GM18508 (cell line): ENCODE measurements around the gene PPARA.
"Not testable (repeated sequence)": the region's sequence is repeated elsewhere in the genome, so short reads cannot be mapped to it uniquely, and the experiment has no call there.

Experiments
- ATAC-seq: cut with Tn5 transposase; IDR thresholded peaks from one replicate; pipeline ENCODE4 v1.9.1; 2021; ENCODE audit warnings: moderate number of reproducible peaks; ENCODE audit not compliant: insufficient read depth, unreplicated experiment

Gene PPARA

DNA sequence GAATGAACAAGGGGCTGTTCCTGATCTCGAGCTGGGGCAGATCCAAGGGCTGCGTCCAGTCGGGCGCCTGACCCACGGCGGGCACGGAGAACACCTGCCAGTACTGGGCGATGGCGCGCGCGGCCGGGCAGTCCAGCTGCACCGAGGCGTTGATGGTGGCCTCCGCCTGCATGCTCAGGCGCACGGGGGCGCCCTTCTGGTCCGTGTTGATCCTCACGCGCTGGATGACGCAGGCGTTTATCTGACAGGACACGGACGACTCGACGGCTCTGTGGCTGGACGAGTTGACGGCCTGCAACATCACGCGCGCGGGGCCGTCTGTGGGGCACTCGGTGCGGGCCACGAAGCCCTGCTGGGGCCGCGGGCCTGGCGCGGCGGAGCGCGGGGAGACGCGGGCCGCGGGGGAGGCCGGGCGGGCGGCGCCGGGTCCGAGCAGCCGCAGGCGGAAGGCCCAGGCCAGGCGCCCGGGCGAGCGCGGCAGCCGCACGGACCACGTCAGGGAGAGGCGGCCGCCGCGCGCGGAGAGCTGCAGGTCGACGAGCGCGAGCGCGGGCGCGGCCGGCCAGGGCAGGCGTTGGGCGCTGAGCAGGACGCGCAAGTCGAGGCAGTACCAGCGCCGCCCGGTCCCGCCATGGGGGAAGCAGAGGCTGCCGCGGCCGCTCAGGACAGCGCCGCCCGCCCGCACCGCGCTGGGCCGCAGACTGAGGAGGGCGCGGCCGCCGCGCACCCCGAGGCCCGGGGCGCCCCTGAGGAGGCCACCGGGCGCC lies 112.3 kb downstream of the PPARA start:
- no peak for ATAC-seq

DNA sequence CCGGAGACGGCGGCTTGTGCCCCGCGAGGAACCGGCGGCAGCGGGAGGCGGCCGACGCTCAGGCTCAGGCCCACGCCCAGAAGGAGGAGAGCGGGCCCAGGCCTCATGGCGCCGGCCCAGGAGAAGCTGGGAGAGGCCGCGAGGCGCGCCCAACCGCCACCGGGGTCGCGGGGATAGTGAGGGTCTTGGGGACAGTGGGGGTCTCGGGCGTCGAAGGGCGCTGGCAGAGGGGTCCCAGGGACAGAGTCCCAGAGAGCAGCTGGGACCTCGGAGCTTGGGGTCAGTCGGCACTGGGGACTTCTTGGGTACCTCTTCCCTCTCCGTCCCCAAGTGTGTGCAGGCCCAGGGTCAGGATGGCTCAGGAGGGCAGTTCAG lies 112.9 kb downstream of the PPARA start, which contains the start of gene PKDREJ:
Gene PKDREJ (minus strand): TSS at position 128 of the 375 bp plus-strand sequence. CDS start 21 bp downstream, at position 107.
- ATAC-seq: no peak

DNA sequence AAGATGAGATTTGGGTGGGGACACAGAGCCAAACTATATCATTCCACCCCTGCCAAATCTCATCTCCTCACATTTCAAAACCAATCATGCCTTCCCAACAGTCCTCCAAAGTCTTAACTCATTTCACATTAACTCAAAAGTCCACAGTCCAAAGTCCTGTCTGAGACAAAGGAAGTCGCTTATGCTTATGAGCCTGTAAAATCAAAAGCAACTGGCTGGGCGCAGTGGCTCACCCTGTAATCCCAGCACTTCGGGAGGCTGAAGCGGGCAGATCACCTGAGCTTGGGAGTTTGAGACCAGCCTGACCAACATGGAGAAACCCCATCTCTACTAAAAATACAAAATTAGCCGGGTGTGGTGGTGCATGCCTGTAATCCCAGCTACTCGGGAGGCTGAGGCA lies 114.2 kb downstream of the PPARA start:
- ATAC-seq: not testable (repeated sequence)

DNA sequence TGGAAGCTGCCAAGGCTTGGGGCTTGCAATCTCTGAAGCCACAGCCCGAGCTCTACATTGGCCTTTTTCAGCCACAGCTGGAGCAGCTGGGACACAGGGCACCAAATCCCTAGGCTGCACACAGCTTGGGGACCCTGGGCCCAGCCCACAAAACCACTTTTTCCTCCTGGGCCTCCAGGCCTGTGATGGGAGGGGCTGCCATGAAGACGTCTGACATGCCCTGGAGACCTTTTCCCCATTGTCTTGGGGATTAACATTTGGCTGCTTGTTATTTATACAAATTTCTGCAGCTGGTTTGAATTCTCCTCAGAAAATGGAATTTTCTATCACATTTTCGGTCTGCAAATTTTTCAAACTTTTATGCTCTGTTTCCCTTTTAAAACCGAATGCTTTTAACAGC lies 115.3 kb downstream of the PPARA start:
- ATAC-seq: not testable (repeated sequence)

DNA sequence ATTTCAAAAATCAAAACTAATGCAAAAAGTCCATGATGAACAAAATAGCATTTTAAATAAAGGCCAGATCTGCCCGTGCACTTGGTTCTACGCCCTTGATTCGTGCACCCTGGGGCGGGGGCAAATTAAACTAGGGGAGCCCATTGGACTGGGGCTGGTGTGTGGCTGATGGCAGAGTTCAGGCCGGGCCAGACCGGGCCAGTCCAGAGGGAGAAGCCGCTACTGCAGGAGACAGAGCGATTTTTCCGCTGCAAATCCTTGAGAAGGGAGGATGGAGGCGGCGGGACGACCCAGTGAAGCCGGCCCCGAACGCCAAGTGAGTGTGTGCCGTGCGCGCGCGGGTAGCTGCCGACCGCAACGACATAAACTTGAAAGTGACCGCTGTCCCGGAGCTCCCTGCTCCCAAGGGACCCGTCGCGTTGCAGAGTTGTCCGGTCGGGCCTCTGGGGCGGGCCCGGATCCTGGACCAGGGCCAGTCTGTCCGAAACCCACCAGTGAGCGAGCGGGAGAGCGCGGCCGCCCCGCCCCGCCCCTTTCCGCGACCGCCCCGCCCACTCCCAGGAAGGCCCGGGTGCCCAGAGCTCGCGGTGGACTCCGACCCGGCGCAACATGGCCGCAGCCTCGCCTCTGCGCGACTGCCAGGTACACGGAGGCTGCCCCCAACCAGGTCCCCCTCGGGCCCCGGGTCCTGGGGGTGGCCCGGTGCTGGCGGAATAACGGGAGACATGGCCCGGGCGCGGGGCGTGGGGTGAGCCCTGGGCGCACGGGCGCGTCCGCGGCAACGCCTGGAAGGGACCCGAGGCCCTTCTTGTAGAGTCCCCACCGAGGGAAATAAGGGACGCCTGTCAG lies 117.3 kb downstream of the PPARA start, which contains the start of gene TTC38:
Gene TTC38 (plus strand): TSS at position 578 of the 849 bp plus-strand sequence. CDS start 32 bp downstream, at position 610.
- ATAC-seq: no peak

DNA sequence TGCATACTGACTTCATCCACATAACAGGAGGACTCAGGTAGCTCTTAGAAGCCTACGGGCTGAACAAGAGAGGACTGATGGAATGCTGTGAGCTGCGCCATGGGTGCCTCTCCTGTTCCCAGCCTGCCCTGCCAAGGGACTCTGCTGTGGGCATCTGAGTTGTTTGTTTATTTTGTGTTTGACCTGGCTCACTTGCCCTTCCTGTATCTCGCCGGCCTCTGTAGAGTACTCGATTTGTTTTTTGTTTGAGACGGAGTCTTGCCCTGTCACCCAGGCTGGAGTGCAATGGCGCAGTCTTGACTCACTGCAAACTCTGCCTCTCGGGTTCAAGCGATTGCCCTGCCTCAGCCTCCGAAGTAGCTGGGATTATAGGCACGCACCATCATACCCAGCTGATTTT lies 119.2 kb downstream of the PPARA start:
- ATAC-seq: no peak

DNA sequence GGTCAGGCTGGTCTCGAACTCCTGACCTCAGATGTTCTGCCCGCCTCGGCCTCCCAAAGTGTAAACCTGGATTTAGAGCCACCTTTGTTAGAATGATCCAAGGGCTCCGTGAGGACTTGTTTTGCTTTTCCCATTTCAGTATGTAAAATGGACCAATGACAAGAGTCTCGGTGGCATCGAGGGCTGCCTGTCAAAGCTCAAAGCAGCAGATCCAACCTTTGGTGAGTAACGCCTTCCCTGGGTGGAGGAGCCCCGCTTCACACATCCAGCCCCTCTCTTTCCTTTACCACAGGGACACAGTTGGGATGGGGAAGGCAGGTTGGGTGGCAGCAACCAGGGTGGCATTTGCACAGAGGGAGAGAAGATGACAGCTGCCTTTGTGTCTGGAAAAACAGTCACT lies 121.9 kb downstream of the PPARA start:
- ATAC-seq: no peak

DNA sequence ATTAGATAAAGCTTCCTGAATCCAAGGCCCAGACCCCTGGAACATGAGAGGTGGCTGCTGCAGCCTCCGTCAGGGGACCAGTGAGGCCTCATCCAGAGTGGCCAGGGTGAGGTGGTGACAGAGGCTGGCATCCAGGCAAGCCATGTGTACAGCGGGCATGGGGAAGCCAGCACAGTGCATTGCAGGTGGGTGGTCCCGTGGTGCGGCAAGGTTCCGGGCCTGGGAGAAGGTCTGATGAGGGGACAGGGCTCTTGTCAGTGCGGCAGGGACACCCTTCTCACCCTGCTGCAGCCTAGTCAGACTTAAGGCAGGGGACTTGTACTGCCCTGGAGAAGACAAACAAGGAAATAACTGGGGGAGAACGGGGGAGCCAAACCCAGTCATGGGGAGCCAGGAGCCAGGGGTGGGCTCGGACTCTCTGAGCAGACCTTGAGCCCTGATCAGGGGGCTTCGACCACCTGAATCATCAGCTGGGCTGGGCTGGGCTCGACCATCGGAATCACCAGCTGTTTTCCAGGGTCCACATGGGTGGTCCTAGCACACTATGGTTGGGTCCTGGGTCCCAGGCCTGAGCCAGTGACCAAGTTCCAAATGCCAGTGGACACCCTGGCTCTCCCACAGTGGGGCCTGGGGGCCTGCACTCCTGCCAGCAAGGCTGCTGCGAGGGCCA lies 122.6 kb downstream of the PPARA start:
- ATAC-seq: no peak

DNA sequence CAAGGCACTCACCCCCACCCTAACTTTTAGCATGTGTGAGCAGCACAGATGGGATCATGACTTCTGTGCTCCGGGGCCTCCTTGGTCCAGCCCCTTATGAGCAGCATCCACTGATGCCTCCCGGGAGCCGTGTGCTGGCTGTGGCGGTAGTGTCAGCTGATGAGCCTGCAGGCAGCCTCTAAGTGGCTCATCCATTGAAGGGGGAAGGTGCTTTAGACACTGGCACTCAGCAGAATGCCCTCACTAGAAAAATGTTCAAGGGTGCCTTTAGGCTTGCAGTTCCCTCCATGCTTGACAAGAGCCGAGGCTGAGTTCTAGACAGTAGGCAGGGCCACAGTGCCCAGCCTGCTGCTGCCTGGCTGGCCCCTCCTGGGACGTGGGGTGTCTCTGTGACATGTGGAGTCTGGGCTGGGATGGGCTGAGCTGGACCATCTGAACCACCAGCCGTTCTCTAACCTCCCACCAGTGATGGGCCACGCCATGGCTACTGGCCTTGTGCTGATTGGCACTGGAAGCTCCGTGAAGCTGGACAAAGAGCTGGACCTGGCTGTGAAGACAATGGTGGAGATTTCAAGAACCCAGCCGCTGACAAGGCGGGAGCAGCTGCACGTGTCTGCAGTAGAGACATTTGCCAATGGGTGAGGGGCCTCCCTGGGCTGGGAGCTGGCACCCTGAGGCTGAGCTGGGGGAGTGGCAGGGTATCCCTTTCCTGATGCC lies 123.3 kb downstream of the PPARA start:
- ATAC-seq: no peak

DNA sequence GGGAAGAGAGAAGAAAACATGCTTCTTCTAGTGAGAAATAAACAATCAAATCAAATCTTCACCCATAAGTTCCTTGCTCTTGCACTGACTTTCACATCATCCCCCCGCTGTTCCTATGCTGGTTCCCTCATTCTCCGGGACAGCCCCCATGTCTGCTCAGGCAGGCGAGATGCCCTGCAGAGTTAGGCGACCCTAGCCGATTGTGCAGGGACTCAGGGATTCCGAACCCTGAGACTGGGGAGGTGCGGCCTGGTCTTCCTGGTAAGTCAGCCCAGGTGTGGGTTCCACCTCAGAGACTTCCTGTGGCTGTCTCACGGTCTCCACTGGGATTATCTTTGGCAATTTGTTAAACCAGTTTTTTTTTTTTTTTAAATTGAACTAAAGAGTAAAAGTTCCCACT lies 124.1 kb downstream of the PPARA start:
- ATAC-seq: no peak

DNA sequence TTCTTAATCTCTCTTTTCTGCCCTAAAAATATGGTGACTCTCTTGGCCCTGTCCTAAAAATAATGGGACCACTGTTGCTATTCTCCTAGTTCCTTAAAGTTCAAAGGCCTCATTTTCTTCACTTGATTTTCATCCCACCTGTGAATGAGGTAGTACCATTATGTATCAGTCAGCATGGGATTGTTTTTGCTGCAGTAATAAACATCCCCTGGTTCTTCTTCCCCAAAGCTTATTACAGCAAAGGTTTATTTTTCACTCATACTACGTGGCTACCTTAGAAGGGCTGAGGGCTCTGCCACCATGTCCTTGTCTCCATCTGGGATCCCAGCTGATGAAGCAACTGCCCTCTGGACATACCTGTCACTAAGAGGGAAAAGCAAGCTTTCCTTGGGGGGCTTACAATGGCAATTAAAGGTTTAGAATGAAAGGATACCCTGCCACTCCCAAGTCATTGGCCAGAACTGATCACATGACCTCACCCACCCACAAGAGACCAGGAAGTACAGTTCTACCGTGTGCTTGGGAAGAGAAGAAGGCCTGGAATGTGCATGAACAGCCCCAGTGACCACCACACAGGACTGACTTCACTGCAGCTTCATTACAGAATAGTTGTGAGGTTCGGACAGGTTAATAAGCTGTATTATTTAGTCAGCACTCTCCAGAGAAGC lies 125.3 kb downstream of the PPARA start:
- no peak for ATAC-seq

DNA sequence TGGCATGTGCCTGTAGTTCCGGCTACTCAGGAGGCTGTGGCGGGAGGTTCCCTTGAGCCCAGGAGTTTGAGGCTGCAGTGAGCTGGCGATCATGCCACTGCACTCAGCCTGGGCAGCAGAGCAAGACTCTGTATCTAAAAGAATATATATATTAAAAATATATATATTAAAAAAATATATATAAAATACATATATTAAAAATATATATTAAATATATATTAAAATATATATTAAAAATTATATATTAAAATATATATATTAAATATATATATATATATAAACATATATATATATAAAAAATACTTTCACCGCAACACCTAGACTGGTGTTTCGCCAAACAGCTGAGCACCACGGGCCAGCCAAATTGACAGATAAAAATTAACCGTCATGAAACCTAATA lies 126.2 kb downstream of the PPARA start:
- ATAC-seq: no peak

DNA sequence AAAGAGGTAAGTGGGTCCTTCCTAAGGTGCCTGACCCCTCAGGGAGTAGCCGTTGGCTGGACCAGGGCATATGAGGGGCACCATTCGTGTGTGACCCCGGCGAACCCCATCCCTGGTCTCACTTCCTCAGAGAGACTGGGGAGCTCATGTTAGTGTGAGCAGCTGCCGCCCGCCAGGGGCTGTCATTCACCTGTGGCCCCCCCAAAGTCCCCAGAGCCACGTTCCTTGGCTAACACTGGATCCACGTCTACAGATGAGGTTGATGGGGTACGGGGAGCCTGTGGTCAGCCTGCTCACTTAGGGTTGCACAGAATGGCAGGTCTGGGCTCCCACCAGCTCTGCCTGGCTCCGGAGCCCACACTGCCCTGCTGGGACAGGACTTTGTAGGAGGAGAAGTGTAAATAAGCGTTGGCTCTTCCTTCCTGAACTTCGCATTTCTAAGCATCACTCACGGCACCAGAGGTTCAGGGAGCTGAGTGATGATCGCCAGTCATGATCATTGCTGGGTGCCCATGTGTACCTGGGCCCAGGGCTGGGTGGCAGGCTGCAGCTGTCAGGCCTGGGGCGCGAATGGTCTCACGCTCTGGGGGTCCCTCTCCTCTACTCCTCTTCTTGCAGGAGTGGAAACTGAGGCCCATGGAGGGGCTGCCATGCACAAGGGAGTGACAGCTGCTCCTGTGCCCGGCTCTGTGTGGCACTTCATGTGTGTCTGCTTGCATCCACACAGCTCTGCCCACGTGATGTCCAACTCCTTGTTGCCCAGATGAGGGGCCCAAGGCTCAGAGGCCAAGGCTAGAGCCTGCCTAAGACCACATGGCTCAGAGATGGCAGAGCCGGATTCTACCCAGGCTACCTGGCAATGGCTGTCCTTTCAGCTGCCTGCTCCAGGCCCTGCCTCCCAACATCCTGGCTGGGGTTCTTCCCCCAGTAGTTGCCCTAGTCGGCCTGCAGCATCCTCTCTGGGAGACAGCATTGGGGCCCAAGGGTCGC lies 128.6 kb downstream of the PPARA start:
- no peak for ATAC-seq

DNA sequence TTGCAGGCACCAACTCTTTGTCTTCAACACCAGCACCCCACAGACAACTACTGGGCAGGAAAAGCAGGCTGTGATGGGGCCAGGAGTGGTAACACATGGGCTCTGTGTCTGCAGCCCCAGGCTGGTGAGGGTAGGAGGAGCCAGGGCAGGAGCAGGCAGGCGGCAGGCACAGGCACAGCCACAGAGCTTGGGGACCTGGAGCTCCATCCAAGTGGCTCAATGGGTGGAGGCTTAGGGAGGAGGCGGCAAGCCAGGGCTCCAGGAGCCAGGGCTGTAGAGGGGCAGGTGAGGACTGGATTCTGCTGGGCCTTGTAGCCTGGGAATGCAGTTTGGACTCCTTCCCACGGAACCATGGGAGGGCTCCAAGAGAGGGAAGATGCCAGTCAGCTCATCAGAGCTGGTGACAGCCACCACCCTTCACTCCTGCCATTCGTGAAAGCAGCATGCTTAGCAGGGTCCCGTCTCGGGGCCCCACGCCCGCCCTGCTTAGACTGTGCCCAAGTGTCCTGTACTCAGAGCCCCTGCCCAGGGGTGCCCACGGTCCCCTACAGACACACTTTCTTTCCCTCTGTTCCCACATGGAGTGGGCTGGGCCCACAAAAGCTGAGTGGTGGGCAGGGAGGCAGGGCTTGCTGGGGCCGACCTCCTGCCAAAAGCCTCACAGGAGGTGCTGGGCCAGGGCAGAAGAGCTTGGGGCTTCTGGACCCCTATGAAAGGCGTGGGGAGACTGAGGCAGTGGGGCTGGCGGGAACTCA lies 129.9 kb downstream of the PPARA start:
- no peak for ATAC-seq

DNA sequence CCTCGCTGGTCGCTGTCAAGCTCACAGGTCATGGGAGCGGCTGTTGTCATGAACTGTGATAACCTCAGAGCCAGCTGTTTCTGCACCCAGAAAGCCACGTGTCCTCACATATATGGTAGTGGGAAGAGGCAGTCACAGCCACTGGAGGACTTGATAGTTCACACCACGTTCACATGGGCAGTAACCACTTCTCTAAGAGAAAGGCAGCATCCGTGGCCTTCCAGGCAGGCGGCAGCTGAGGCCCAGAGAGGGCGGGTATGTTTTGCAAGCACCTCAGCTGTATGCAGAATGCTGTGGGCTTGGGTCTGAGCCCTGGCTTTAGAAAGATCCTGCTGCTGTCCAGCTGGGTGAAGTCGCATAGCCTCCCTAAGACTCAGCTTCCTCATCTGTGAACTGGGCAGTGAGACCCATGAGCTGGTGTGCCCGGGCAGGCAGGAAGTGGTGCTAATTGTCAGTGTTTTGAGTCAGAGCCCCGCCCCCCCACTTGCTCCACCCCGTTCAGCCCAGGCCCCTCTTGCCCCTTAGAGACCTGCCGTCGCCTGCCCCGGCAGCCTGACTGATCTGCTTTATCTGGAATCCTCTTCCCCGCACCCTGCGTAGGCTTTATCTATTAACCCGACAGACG lies 130.8 kb downstream of the PPARA start:
- no peak for ATAC-seq

DNA sequence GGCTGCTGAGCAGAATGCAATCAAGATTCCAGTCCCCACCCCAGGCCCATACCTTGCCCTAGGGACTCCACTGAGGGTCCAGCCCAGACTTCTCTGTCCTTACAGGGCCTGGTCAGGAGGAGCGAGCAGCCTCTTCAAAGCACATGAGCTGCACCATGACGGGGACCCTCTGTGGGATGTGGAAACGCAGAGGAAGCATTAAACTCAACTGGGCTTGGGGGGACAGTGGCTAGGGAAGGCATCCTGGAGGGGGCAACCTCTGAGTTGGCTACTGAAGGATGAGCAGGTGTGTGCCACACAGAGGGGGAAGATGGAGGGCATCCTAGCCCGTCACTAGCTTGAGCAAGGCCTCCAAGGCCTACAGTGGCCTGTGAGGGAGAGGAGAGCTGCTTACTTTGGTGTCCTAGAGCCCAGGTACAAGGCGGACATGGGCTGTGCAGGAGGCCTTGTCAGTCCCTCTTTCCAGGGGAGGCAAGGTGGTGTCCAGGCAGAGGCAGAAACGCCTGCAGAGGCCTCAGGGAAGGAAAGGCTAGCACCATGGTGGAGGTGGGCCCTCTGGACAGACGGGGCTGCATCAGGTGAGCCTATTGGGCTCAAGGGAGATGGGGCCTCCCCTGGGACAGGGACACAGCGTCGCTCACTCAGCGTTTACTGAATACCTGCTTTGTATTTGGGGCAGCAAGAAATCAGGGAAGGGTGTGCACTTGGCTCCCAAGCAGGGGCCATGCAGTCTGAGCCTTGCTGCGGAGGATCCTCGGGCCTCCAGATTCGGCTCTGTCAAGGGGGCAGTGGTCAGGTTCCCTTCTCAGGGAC lies 131.7 kb downstream of the PPARA start:
- no peak for ATAC-seq

DNA sequence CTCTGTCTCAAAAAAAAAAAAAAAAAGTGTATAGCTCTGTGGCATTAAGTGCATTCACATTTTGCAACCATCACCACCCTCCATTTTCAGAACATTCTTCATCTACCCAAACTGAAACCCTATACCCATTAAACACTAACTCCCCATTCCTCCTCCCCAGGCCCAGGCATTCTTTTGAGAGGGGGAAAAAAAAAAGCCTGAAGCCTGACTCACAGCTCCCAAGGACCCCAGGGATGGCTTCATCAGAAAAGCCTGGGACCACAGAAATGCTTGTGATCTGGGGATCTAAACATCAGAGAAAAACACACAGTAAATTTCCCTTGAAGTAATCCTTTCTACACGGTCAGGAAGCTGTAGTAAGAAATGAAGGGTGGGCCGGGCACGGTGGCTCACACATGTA lies 135.7 kb downstream of the PPARA start:
- no peak for ATAC-seq
